Right renal pelvis (tissue), 4 donors: ENCODE data around the gene MCEMP1. TPM values are rescaled to one million over a fixed set of nuclear protein-coding genes. Genes with fewer than 3 reads are reported as not detected.
"Not testable (repeated sequence)": the region's sequence is repeated elsewhere in the genome, so short reads cannot be mapped to it uniquely, and the experiment has no call there.

Experiments
- DNase-seq, 4 donors: peaks; one replicate each; pipeline ENCODE4 v3.0.0-alpha.2; 2013; ENCODE audit warnings: low read depth in 4 of 4, low spot score in 3 of 4, missing footprints in 1 of 4
- polyA plus RNA-seq, 4 donors: library from polyadenylated mRNA; unstranded; fragments of 120-200 nt; gene quantifications; one replicate each; pipeline ENCODE4 v1.2.1, GENCODE V29; 2013; ENCODE audit not compliant: insufficient read length in 4 of 4

MCEMP1 gene
- polyA plus RNA-seq, 4 donors: 0.11 to 0.66 (median 0.17) TPM

GRCh38 chr19:7643629-7644549, 33.0 kb upstream of the MCEMP1 start:
- not testable (repeated sequence) for DNase-seq

DNA sequence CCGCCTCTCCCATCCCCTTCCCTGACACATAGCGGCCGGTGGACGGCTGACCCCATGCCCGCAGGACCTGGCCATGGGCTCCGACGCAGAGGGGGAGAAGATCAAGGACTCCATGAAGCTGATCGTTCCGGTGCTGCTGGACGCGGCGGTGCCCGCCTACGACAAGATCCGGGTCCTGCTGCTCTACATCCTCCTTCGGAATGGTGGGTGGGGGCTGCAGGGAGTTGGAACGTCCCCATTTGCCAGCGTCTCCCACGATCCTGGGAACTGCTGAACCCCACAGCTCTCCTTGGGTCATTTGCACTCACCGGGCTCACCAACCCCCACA, 32.4 kb upstream of the MCEMP1 start:
- DNase-seq: no peak

- no peak for DNase-seq
These were observed 31.7 kb upstream of the MCEMP1 start for GRCh38 chr19:7645163-7645562.

- DNase-seq: no peak
These were observed 31.0 kb upstream of the MCEMP1 start for GRCh38 chr19:7645656-7646425.

DNA sequence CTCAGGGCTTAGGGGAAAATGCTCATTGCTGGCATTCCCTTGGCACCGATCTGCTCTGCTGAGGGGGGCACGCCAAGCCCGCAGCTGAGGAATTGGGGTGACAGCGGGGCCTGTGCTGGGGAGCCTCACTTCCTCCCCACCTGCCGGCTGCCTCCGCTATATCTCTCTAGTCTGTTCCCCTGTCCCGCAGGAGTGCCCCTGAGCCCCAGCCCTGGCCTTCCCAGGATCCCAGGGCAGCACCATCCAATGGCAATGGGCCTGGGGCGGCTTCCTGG, 30.5 kb upstream of the MCEMP1 start:
- no peak for DNase-seq

DNA sequence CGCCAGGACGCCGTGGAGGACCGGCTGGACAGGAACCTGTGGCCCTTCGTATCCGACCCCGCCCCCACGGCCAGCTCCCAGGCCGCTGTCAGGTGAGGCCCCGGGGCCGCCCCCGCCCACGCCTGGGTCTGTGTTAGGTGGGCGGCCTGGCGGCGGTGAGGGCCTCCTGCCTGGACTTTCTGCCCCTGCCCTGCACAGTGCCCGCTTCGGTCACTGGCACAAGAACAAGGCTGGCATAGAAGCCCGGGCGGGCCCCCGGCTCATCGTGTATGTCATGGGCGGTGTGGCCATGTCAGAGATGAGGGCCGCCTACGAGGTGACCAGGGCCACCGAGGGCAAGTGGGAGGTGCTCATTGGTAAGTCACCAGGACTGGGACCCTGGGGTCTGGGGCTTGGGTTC, 29.7 kb upstream of the MCEMP1 start:
- no peak for DNase-seq

DNA sequence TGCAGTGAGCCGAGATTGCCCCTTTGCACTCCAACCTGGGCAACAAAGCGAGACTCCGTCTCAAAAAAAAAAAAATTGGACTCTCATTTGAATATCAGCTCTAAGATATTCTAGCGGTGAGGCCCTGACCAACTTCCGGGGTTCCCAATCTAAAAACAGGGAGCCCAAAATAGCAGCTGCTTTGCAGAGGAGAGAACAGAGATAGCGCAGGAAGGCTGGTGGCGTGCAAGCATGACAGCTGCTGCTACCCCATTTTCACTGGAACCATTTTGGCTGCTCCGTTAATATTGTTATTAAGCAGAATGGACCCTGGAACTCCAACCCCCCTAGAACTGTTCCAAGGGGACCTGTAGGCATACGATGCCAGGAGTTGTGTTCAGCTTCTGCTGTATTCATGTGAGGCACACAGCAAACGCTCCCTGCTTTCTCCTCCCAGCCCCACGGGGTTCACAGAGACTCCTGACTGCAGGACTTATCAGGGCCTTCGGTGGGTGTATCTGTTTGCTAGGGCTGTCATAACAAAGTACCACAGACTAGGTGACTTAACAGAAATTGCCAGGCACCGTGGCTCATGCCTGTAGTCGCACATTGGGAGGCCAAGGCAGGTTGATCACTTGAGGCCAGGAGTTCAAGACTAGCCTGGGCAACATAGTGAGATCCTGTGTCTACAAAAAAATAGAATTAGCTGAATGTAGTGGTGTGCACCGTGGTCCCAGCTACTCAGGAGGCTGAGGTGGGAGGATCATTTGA, 28.4 kb upstream of the MCEMP1 start:
- DNase-seq: no peak

DNA sequence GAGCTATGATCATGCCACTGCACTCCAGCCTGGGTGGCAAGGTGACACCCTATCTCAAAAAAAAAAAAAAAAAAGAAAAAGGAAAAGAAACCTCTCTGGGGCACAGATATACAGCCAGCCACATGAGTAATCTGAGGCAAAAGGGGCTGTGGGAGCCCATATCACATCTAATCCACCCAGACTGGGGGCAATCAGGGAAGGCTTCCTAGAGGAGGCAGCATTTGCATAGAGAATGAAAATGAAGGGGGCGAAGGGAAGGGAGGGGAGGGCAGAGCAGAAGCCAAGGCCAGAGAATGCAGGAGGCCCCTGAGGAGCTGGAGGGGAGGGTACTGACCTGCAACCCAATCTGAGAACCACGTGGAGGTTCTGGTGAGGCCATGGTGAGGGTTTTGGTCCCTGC, 26.7 kb upstream of the MCEMP1 start:
- DNase-seq: no peak

DNA sequence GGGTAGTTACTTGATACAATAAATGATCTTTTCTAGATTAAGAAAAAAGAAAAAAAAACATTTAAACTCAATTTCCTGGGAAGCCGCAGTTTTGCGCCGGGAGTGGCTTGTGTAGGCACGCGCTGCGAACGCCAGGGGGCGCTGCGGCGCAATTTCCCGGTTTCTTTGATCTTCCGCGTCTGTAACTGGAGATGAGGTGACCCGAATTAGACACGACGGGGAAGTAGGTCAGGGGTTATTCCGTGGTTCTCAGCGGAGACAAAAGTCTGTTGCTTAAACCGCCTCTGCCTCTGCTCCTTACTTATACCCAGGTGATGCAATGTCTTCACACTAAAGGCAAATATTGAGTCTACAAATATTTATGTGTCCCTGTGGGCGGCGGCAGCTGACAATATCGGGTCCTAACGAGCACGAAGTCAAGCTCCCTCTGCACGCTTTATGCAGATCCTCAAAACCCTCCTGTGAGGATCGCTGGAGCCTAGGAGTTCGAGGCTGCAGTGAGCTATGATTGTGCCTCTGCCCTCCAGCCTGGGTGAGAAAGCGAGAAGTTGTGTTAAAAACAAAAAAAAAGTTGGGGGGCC, 24.7 kb upstream of the MCEMP1 start:
- peak; percentile 57 to 82 (median 70) for DNase-seq

GRCh38 chr19:7654401-7654800, 22.5 kb upstream of the MCEMP1 start:
- DNase-seq: no peak

- no peak for DNase-seq
These were observed 21.3 kb upstream of the MCEMP1 start for GRCh38 chr19:7655581-7655980.

- no peak for DNase-seq
These were observed 19.6 kb upstream of the MCEMP1 start for GRCh38 chr19:7657131-7657751.

DNA sequence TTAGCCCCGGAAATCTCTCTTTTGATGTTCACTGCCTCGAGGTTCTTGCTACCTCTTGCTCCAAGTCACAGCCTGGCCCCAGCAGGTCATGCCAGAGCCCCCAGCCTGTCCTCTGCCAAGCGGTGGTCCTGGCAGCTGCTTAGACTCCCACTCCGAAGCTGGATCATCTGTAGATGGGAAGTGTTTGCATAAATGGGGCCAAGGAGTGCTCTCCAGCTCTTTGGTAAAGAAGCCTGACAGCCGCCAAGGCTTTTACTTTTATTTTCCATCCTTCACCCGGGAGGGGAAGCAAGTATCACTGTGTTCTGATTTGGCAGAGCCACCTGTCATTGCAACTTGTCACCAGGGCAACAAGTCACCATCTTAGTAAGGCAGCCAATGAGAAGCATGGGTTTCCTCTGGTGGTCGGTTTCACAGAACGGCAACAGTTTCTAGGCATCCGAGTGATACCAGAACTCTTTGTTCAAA, 18.6 kb upstream of the MCEMP1 start:
- DNase-seq: no peak

DNA sequence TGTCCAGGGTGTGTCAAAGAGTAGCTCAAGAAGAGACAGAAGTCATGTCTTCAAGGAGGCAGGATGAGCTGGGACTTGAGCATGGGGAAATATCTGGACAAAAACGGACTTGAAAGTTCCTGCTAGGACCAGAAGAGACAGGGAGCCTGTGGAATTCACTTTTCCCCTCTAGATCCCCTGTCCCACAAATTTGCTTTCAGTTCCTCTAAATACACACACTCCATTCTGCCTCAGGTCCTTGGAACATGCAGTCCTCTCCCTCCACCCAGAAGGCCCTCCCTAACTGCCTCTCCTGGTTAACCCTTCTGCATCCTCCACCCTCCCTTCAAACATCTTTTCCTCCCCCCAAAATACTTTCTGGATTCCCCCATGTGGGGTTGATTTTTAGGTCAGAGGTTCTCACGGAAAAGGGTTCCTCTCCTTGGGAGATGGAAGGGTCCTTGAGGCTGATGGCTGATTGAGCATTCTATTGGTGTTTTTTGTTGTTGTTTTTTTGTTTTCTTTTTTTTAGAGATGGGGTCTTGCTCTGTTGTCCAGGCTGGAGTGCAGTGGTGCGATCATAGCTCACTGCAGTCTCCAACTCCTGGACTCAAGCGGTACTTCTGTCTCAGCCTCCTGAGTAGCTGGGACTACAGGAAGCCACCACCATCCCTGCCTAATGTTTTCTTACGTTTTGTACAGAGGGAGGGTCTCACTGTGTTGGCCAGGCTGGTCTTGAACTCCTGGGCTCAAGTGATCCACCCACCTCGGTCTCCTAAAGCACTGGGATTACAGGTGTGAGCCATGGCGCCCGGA, 14.9 kb upstream of the MCEMP1 start:
- no peak for DNase-seq

DNA sequence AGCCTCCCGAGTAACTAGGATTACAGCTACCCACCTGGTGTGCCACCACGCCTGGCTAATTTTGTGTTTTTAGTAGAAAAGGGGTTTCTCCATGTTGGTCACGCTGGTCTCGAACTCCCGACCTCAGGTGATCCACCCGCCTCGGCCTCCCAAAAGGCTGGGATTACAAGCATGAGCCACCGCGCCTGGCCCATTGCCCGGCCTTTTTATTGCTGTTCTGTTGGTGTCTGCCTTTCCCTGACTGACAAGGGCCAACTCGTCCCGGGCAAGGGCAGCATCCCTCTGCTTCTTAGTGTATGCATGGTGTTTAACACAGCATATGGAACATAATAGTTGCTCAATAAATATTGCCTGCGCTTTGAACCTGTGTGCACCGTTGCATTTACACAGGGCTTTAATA, 14.2 kb upstream of the MCEMP1 start:
- DNase-seq: no peak

DNA sequence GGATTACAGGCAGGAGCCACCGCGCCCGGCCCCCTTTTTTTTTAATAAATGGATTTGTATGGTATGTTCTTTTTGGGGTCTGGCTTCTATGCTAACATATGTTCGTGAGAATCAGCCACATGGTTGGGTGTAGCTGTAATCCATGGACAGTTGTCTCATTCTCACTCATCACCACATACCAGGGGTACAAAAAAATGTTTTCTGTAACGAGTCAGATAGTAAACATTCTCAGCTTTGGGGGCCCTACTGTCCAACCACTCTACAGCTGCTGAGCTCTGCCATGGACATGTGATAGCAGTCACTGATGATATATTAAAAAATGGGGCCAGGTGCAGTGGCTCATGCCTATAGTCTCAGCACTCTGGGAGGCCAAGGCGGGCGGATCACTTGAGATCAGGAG, 13.2 kb upstream of the MCEMP1 start:
- no peak for DNase-seq

GRCh38 chr19:7665076-7665475, 11.8 kb upstream of the MCEMP1 start:
- DNase-seq: no peak

- DNase-seq: no peak
These were observed 8.0 kb upstream of the MCEMP1 start, which contains the start of gene RETN for GRCh38 chr19:7668842-7669241. Gene RETN, plus strand, starts transcription at chr19:7669049. Its CDS starts 278 bp downstream, at chr19:7669327.

GRCh38 chr19:7669641-7670040, 7.2 kb upstream of the MCEMP1 start:
- no peak for DNase-seq
